ENCODE measurements around the gene ALG2. TPM values are rescaled to one million over a fixed set of nuclear protein-coding genes. Genes with fewer than 3 reads are reported as not detected.
A peak's percentile ranks its signal among the peaks of the same experiment; 100 is the strongest.

ALG2 gene
- total and polyA plus RNA-seq, 2 of the 4 experiments (the other 2 are of a cell fraction) = 36.4 to 38.4 TPM

DNA sequence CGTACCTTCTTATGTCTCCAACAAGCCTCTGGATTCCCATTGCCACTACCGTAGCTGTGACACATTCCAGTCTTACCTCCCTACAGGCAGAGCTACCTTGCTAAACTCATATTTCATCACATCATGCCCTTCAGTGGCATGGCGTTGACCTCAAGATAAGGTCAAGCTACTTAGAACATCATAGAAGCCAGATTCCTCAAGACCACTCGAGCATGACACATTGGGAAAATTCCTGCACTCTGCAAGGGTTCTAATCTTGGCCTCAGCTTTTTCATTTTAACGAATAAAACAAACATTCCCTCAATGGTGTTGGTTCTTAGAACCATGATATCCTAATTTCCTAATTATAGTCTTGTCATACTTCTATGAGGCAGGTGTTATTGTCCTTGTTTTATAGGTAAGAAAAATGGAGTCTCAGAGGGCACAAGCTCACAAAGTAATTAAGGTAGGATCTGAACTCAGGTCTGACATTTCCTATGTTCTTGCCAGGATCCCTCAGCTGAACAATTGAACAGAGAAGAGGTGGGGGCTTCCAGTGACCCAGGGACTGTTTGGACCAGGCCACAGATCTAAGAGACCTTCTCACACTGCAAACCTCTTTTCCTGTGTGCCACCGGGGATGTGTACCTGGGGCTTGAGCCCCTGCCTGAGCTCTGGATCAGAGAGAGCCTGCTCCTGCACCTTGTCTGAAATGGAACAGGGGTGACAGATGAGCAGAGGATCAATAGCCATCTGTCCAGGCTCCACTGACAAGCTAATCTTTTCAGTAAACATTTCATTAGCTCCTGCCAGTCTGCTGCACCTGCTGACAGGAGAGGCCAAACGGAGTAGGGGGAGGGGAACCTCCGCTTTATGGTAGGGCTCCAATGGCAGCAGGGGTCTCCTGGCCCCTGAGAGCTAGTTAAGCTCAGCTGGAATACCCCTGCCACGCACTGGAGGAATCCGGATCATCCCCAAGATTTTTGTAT is 49.3 kb downstream of the ALG2 start:
- dilution Hi-C loops (cut with HindIII; ENCODE audit: low sequenced_read_pairs, unreplicated experiment) = no loop called here
- no peak overlapping the region for H4K5ac ChIP-seq (ENCODE audit: low read depth, low read length)
- H2BK15ac ChIP-seq (ENCODE audit: low read depth, low read length) = no peak overlapping the region
- H3K4me2 ChIP-seq (ENCODE audit: low read depth, low read length) = no peak overlapping the region; the same call in 1 of the 2 replicates
- H4K8ac ChIP-seq (ENCODE audit: low read depth in 2 of 2, low read length in 2 of 2) = no peak overlapping the region
- POLR2A ChIA-PET (ENCODE audit: unreplicated experiment) = no interaction called here
- BruUV-seq (replicated peaks) = no TSS peak
- H2BK20ac ChIP-seq (ENCODE audit: low read depth, low read length) = no peak overlapping the region
- no peaks in the 10 kb centered on the region for H4K20me1 ChIP-seq (ENCODE audit: insufficient read depth, low read length)
- TF ChIP-seq, protein P1, sequence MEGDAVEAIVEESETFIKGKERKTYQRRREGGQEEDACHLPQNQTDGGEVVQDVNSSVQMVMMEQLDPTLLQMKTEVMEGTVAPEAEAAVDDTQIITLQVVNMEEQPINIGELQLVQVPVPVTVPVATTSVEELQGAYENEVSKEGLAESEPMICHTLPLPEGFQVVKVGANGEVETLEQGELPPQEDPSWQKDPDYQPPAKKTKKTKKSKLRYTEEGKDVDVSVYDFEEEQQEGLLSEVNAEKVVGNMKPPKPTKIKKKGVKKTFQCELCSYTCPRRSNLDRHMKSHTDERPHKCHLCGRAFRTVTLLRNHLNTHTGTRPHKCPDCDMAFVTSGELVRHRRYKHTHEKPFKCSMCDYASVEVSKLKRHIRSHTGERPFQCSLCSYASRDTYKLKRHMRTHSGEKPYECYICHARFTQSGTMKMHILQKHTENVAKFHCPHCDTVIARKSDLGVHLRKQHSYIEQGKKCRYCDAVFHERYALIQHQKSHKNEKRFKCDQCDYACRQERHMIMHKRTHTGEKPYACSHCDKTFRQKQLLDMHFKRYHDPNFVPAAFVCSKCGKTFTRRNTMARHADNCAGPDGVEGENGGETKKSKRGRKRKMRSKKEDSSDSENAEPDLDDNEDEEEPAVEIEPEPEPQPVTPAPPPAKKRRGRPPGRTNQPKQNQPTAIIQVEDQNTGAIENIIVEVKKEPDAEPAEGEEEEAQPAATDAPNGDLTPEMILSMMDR (conservative IDR thresholded peaks at IDR 0.05; ENCODE audit: low read depth, low read length) = no peak
- TF ChIP-seq NFE2L2 (IDR thresholded peaks at IDR 0.05; ENCODE audit: low read depth, low read length) (no peak), BHLHE40 (IDR thresholded peaks at IDR 0.05; ENCODE audit: low read depth, low read length) (no peak), RAD21 (IDR thresholded peaks at IDR 0.05; ENCODE audit: low read length) (no peak), MAFK (IDR thresholded peaks at IDR 0.05; ENCODE audit: low read depth, low read length) (no peak), FOS (IDR thresholded peaks at IDR 0.05; ENCODE audit: low read depth, low read length) (no peak), RCOR1 (IDR thresholded peaks at IDR 0.05; ENCODE audit: insufficient replicate concordance, low read length) (no peak), CEBPB (IDR thresholded peaks at IDR 0.05; ENCODE audit: low read depth, low read length) (no peak), POLR2A (IDR thresholded peaks at IDR 0.05; ENCODE audit: low read depth, low read length) (no peak), MAZ (IDR thresholded peaks at IDR 0.05; ENCODE audit: borderline replicate concordance, low read depth, low read length) (no peak), MXI1 (IDR thresholded peaks at IDR 0.05; ENCODE audit: borderline replicate concordance, low read depth, low read length) (no peak)
- TF ChIP-seq, protein P2, sequence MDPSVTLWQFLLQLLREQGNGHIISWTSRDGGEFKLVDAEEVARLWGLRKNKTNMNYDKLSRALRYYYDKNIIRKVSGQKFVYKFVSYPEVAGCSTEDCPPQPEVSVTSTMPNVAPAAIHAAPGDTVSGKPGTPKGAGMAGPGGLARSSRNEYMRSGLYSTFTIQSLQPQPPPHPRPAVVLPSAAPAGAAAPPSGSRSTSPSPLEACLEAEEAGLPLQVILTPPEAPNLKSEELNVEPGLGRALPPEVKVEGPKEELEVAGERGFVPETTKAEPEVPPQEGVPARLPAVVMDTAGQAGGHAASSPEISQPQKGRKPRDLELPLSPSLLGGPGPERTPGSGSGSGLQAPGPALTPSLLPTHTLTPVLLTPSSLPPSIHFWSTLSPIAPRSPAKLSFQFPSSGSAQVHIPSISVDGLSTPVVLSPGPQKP (IDR thresholded peaks at IDR 0.05; ENCODE audit: borderline replicate concordance, low read depth, low read length) = no peak
- WGBS, 2 experiments (ENCODE audit: extremely low coverage in 2 of 2, insufficient read length in 1 of 2) = 86% methylated on average over 3 of the region's 10 CpGs; no CpG with 5 or more reads in 1 of the 2 experiments
- H3K56ac ChIP-seq (ENCODE audit: extremely low read depth, insufficient read depth, low read length) = no peak overlapping the region
- intact Hi-C loops (cut with micrococcal nuclease) = no loop called here
- H2BK120ac ChIP-seq (ENCODE audit: low read depth, low read length) = no peak overlapping the region
- H3K4ac ChIP-seq (ENCODE audit: low read depth, low read length) = no peak overlapping the region
- no peak overlapping the region for H3K4me3 ChIP-seq (ENCODE audit: insufficient read depth, low read depth, low read length)
- no peaks in the 10 kb centered on the region for H3K9me1 ChIP-seq (ENCODE audit: insufficient read depth, low read length)
- H3K36me3 ChIP-seq (ENCODE audit: control insufficient read depth, insufficient read depth, low read length) = no peaks in the 10 kb centered on the region
- peak overlapping the region; percentile 24; the same call in 1 of the 2 replicates for H3K18ac ChIP-seq (ENCODE audit: low read depth, low read length)
- no peaks in the 10 kb centered on the region for H3K9me3 ChIP-seq (ENCODE audit: control insufficient read depth, insufficient read depth, low read length)
- DNase-seq = no peak
- no peak overlapping the region for H2AK9ac ChIP-seq (replicated peaks; ENCODE audit: low read depth, low read length, poor library complexity)
- H3K14ac ChIP-seq (replicated peaks; ENCODE audit: low read depth, low read length) = no peak overlapping the region
- H3K27ac ChIP-seq (ENCODE audit: insufficient read depth, low read length) = no peak overlapping the region
- H2BK5ac ChIP-seq (ENCODE audit: low read depth, low read length, poor library complexity, severe bottlenecking) = no peak overlapping the region
- peaks cover 23% of the 10 kb centered on the region for H3K27me3 ChIP-seq (ENCODE audit: control insufficient read depth, insufficient read depth, low read length)
- no peak overlapping the region for H2AFZ ChIP-seq (replicated peaks; ENCODE audit: low read length, poor library complexity)
- in situ Hi-C loops (cut with MboI; ENCODE audit: low sequenced_read_pairs) = no loop called here
- peaks cover 10% of the 10 kb centered on the region for H3K4me1 ChIP-seq (ENCODE audit: control insufficient read depth, insufficient read depth, low read length)
- H3K23ac ChIP-seq (ENCODE audit: low read depth, low read length) = no peak overlapping the region
- no peak for ATAC-seq (ENCODE audit: low read depth)
- H4K91ac ChIP-seq (ENCODE audit: insufficient read depth, low read depth, low read length) = no peak overlapping the region
- no peak overlapping the region for H3K9ac ChIP-seq (ENCODE audit: low read depth, low read length)
- no peak overlapping the region for H2AK5ac ChIP-seq (ENCODE audit: low read depth, low read length)
- no peaks in the 10 kb centered on the region for H3K79me1 ChIP-seq (ENCODE audit: low read depth in 1 of 2, low read length in 2 of 2)
- CTCF ChIA-PET = interaction anchor here (0.8 to 1.2 kb wide), 4 partner anchors 9 to 1050 kb away, joined by 3 to 4 read pairs (median 3); no protein-coding TSS in a partner anchor
